Stimulated activated CD4-positive, alpha-beta T cell treated with anti-CD3 and anti-CD28 coated beads, Interleukin-12 subunit alpha, Interleukin-12 subunit beta, amount 100 ng/mL, for 24 hours (primary cell): ENCODE measurements around the gene MCU.

Experiments used
- DNase-seq, 2 experiments: peaks; one replicate each; pipeline ENCODE4 v3.0.0-alpha.2; 2020; ENCODE audit warnings: low read depth in 2 of 2

The MCU gene

GRCh38 chr10:72841487-72841886, 149.5 kb downstream of the MCU start:
- no peak for DNase-seq

DNA sequence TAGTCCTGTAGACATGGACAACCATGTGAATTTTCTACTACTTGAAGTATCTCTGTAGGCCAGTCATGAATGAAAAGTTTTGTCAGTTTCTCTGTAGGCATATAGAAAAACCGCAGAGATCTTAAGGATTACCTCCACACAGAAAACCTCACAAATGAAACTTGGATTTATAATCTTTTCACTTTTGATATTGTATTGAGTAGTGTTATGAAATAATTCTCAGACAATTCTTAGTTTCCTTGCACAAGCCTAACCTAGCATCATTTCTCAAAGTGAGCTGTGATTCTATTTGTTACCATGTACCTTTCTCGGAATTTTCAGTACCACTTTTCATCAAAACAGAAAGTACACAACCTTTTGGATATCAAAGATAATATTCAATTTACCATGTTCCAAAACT, 150.2 kb downstream of the MCU start:
- DNase-seq = no peak

- no peak for DNase-seq
These were observed 154.3 kb downstream of the MCU start for GRCh38 chr10:72846238-72846637.

DNA sequence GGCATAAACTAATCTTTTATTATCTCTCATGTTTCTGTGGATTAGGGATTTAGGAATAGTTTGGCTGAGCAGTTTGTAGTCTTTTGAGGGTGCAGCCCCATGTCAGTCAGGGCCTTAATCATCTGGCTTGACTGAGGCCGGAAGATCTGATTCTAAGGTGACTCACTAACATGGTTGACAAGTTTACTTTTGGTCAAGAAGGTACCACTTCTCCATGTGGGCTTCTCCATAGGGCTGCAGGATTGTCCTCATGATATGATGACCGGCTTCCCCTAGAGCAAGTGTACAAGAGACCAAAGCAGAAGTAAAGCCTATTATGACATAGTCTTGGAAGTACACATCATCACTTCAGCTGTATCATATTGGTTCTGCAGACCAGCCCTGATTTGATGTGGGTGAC, 155.7 kb downstream of the MCU start:
- no peak for DNase-seq

GRCh38 chr10:72850861-72851260, 158.9 kb downstream of the MCU start:
- DNase-seq = no peak

GRCh38 chr10:72851509-72851908, 159.6 kb downstream of the MCU start:
- DNase-seq = no peak

- no peak for DNase-seq
These were observed 160.6 kb downstream of the MCU start for GRCh38 chr10:72852508-72852907.

DNA sequence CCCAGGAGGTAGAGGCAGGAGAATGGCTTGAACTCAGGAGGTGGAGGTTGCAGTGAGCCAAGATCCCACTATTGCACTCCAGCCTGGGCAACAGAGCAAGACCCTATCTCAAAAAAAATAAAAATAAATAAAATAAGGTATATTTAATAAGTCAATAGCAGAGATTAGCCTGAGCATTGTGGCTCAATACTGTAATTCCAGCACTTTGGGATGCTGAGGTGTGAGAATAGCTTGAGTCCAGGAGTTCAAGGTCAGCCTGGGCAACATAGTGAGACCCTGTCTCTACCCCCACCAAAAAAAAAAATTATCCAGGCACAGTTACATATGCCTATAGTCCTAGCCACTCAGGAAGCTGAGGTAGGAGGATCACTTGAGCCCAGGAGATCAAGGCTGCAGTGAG, 163.2 kb downstream of the MCU start:
- no peak for DNase-seq

DNA sequence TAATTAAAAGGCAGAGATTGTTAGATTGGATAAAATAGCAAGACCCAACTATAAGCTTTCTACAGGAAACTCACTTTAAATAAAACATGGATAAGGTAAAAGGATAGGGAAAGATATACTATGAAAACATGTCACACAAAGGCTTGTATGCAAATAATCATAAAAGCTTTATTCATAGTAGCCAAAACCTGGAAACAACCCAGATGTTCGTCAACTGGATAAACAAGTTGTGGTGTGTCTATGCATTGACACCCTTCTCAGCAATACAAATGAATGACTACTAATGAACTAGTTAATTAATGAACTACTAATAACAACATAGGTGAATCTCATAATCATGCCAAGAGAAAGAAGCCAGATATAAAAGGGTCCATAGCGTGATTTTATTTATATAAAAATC, 163.8 kb downstream of the MCU start:
- no peak for DNase-seq

- DNase-seq = no peak
These were observed 166.1 kb downstream of the MCU start for GRCh38 chr10:72858067-72858466.

DNA sequence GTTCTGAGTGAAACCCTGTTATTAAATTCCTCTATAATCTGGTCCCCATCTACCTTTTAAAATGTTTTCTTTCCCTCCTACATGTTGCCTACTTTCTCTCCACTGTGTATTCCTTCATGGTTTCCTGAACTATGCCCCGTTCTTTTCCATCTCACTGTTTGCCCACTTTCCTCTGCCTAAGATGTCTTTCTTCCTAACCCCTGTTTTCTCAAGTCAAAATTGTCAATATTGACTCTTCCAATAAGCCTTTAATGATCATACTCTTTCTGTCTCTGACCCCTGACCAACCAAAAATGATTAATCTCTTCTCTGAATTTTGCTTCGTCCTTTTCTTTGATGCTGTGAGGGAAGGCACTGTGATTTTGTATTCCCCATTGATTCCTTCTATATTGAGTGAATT, 171.0 kb downstream of the MCU start:
- DNase-seq = no peak

GRCh38 chr10:72875250-72876055, 183.5 kb downstream of the MCU start:
- no peak for DNase-seq

DNA sequence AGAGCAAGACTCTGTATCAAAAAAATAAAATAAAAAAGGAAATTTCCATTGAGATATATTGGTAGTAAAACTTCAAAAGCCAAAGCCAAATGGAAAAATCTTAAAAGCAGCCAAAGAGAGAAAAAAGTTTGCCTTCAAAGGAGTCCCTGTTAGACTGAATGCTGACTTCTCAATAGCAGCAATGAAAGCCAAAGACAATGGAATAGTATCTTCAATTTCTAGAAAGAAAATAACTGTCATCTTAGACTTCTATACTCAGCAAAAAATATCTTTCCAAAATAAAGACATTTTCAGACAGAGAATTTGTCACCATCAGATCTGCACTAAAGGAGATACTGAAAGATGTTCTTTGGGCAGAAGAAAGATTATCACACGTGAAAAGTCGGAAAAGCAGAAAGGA, 187.3 kb downstream of the MCU start:
- no peak for DNase-seq

GRCh38 chr10:72881291-72881690, 189.3 kb downstream of the MCU start:
- no peak for DNase-seq

- no peak for DNase-seq
These were observed 191.9 kb downstream of the MCU start for GRCh38 chr10:72883861-72884260.

DNA sequence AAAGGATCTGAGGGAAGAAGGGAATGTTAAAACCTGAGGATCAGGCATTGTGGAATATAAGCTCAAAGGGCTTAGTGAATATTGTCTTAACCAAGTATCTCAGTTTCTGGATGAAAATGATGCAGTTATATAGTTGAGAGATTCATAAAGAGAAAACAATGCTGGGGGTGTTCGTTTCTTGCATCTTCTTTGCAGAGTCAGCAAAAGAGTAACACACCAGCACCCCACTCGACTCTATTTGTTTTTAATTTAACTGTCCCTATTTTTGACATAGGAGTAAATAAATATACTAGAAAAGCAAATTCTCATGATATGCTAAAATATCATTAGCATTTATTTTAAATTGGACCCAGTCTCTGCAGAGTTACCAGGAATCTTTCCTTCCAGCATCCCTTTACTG, 194.0 kb downstream of the MCU start:
- no peak for DNase-seq

- no peak for DNase-seq
These were observed 194.7 kb downstream of the MCU start for GRCh38 chr10:72886621-72887020.

DNA sequence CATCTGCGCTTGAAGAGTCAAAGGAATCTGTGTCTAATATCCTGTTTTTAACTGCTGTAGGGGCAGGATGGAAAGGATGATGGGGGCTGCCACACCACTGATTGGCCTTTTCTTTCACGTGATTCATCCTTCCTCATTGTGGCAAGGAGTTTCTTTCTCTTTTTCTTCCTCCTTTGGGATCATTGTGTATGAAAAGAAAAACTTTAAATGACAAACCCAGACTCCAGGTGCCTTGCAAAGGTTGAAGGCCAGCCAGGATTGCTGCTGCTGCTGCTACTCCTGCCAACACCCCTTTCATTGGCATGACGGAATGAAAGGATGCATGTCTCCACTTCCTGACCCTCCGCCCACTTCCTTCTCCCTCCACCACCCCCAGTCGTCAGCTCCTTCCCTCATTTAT, 195.1 kb downstream of the MCU start:
- no peak for DNase-seq

DNA sequence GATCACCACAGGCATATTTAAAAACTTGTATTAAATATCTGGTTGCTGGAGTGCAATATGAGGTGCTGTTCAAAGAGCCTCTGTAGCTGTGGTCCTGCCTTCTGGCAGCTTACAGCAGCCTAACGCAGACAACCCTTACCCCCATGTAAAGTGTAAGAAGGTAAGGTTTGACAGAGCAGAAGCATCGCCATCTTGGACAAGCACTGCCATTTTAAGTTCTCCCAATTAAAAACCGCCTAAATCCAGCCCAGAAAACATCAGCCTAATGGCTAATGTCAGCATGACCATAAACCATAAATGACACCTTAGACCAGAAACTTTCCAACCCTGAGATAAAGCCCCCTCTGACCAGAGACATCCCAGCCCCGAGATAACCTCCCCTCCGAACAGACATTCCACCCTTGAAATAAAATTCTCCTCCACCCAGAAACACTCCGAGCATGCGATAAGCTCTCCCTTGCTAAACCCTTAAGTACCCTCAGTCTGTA, 196.3 kb downstream of the MCU start:
- DNase-seq = no peak

DNA sequence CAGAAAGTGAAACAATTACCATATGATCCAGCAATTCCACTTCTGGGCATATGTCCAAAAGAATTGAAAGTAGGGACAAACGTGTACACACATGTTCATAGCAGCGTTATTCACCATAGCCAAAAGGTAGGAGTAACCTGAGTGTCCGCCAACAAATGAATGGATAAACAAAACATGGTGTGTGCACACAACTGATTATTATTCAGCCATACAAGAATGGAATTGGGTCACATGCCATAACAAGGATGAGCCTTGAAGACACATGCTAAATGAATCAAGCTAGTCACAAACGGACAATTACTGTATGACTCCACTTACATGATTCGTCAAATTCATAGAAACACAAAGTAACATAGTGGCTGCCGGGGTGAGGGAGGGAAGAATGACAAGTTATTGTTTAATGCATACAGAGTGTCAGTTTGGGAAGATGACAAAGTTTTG, 197.5 kb downstream of the MCU start:
- DNase-seq = no peak

- no peak for DNase-seq
These were observed 198.1 kb downstream of the MCU start for GRCh38 chr10:72890086-72890485.

GRCh38 chr10:72893136-72893798, 201.3 kb downstream of the MCU start, which contains the start of gene OIT3:
Gene OIT3 (plus strand): TSS chr10:72893739. CDS start chr10:72893799, 60 bp downstream.
- no peak for DNase-seq

- no peak for DNase-seq
These were observed 203.4 kb downstream of the MCU start for GRCh38 chr10:72895236-72895850.
